Hepatic stellate cell (primary cell): ENCODE results near the gene CHFR.
"Not testable (repeated sequence)": the region's sequence is repeated elsewhere in the genome, so short reads cannot be mapped to it uniquely, and the experiment has no call there.

ENCODE experiments used
- DNase-seq: peaks from one replicate; pipeline ENCODE4 v3.0.0; 2011; ENCODE audit warnings: low spot score

CHFR gene

DNA sequence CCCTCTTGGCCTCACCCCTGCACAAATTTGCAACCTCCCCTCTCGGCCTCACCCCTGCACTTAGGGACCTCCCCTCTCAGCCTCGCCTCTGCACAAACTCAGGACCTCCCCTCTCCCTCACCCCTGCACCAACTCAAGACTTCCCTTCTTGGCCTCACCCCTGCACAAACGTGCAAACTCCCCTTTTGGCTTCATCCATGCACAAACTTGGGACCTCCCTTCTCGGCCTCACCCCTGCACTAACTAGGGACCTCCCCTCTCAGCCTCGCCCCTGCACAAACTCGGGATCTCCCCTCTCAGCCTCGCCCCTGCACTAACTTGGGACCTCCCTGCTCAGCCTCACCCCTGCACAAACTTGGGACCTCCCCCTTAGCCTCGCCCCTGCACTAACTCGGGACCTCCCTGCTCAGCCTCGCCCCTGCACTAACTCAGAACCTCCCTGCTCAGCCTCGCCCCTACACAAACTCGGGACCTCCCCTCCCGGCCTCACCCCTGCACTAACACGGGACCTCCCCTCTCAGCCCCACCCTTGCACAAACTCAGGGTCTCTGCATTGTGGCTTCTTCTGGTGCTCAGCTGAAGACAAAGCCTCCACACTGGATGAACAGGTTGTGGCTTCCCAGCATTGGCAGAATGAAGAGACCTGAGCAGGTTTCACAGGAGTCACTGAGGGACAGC lies 47.7 kb downstream of the CHFR start:
- DNase-seq: no peak

DNA sequence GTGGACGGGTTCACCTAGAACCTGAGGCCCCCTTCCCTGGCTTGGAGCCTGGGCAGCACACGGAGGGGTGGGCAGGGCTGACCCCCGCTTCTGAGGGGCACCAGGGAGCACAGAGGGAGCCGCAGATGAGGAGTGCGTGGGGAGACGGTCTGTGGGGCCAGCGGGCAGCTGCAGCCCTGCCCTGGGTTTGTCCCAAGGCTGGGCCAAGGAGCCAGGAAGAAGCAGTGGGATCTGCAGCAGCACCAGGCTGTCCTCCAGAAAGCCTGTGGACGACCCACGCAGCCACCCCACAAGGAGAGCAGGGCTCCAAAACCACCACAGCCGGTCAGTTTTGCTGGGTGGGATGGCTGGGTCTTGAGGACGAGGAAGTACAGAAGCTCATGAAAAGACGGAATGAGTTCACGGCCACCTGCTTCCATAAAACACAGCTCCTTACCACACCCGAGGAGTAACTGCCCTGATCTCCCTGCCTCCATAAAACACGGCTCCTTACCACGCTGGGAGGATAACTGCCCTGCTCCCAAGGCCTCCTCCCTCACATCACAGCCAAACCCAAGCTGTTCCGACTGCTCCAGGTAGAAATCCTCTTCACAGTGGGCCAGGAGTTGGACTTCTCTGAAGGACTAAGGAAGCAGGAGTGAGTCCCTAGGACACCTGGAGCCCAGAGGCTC lies 48.9 kb downstream of the CHFR start:
- DNase-seq: no peak

DNA sequence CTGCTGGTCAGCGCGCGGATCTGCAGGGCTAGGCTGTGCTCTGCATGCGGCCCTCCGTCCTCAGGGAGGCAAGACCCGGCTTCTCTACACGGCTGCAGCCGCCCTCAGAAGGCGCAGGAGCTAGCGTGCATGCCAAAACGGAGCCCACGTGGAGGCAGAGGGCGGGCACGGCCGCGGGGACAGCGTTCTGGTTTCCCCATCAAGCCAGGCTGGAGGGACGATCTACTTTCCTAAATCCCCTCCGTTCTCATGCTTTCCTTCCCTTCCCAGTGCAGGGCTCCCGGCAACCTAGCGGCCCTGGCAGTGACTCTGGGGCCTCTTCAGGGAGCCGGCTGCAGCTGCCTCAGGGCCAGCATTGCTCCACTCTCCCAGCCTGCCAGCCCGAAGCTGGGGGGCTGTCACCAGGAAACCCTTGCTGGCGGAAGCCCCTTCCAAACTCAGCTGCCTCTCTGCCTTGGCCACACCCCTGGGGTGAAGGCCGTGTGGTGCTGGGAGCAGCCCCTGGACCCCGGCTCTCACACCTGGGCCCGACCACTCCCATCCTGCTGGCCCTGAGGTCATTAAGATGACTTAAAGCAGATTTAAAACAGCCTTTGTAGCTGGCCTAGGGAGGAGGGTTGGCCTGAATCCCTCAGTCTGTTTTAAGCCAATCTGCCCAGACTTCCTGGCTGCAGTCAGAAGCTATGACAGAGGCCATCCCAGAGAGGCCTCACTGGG lies 49.6 kb downstream of the CHFR start:
- DNase-seq: no peak

DNA sequence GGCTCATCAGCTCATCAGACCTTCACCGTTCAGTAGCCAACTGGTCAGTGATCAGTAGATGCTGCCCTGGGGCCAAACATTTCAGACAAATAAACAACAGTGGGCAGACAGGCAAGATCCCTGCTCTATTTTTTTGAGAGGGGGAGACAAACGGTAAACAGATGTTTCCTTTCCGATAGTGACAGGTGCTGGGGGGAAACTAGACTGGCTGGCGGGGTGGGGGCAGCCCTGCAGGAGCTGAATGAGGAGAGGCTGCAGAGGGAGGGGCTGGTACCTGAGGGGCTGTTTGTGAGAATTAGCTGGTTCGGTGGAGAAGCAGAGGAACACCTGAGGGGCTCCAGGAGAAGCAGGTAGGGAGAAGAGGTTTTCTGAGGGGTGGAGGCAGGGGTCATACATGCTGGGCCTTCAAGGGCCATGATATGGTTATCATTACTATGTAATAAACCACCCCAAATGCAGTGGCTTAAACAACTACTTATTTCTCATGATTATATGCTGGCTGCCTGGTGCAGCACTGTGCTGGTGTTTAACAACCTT lies 50.5 kb downstream of the CHFR start:
- DNase-seq: no peak

DNA sequence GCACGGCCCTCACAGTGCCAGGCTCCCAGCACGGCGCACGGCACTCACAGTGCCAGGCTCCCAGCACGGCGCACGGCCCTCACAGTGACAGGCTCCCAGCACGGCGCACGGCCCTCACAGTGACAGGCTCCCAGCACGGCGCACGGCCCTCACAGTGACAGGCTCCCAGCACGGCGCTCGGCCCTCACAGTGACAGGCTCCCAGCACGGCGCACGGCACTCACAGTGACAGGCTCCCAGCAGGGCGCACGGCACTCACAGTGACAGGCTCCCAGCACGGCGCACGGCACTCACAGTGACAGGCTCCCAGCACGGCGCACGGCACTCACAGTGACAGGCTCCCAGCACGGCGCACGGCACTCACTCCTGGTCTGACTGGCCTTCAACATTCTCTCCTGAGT lies 51.2 kb downstream of the CHFR start:
- not testable (repeated sequence) for DNase-seq

DNA sequence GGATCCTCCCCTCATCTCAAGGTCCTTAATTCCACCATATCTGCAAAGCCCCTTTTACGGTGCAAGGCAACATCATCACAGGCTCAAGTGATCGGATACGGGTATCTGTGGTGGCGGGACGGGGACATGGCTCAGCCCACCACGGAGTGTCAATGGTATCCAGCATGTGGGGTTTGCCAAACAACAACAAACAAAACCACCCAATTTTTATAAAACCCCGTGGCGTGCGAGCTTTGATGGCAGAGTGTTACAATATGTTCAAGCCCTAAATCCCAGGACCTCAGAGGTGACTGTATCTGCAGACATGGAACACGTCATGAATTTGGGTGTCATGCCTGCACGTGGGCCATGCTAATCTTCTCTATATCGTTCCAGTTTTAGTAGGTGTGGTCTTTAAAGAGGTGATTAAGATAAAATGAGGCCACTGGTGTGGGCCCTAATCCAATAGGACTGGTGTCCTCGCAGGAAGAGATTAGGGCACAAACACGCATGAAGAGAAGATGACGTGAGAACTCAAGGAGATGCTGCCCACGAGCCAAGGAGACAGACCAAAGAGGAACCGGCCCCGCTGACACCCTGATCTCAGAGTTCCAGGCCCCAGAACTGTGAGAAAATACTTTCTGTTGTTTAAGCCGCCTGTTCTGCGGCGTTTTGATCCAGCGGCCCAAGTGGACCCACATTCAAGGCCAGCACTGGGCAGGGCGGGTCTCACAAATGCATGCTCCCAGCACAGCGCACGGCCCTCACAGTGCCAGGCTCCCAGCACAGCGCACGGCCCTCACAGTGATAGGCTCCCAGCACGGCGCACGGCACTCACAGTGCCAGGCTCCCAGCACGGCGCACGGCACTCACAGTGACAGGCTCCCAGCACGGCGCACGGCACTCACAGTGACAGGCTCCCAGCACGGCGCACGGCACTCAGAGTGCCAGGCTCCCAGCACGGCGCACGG lies 52.1 kb downstream of the CHFR start:
- no peak for DNase-seq

DNA sequence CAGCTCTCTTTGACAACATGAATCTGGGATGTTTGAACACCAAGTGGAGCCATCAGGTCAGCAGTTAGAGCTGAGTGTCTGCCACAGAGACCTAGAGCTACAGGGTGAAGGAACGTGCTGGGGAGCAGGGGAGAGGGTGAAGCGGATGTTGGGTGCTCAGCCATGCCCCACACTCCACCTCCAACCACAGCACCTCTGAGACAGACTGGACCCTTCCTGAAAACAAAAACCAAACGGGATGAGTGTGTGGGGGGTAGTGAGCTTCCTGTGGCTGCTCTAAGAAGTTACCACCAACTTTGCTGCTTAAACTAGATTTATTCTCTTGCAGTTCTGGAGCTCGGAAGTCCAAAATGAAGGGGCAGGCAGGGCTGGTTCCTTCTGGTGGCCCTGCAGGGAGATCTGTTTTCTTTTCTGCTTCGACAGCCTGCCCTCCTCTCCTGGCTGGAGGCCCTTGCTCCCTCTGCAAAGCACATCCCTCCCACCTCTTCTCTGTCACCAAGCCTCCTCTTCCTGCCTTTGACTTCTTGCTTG lies 53.2 kb downstream of the CHFR start:
- DNase-seq: no peak

DNA sequence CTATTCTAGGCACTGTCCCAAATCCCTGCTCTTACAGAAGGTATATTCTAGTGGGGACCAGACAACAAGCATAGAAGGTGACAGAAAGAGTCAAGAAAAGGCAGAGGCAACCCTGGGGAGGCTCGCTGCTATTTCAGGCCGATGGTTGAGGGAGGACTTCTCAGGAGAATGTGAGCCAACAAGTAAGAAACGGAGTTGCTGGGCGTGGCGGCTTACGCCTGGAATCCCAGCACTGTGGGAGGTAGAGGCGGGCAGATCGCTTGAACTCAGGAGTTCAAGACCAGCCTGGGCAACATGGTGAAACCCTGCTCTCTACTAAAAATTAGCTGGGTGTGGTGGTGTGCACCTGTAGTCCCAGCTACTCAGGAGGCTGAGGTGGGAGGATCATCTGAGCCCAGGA lies 54.1 kb downstream of the CHFR start:
- no peak for DNase-seq

DNA sequence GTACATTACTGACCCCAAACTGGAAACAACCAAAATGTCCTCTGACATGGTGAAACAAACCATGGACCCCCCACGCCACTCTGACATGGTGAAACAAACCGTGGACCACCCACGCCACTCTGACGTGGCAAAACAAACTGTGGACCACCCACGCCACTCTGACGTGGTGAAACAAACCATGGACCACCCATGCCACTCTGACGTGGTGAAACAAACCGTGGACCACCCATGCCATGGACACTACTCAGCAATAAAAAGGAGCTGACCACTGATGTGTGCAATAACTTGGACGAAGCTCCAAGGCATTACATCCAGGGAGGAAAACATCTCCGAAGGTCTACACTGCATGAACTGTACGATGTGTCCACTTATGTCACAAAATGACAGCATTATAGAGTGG lies 55.6 kb downstream of the CHFR start:
- DNase-seq: no peak

DNA sequence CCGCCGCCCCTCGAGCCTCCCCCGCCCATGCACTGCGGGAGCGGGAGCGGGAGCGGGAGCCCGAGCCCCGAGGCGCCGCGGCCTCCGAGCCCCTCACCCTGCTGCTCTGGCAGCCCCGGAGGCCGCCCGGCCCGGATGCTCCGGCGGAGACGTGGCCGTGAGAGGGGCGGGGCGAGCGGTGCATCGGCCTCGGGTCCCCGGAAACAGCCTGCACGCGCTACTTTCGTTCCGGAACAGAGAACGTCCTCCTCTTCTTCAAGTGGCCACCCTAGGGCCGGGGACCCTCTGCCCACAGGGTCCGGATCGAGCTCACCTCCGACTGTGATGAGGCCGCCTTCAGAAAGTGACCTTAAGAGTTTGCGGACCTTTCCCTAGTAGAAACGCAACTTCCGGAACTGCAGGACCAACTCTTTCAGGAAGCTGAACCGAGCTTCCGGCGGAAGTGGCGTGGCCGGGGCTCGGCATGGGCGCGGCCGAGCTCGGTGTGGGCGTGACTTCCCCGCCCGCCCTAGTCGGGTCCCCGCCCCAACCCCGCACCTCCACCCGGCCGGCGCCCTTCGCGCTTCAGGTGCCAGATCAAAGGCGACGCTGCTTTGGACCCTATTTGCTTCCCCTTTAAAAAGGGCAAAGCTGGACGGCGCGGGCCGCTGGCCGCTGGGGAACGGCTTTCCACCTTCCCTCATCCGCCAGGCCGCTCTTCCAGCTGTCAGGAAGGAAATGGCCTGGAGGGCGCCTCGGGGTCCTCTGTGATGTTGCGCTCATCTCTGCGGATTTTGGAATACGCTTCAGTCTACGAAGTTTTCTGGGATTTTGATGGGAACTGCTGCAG lies 58.5 kb downstream of the CHFR start, which contains the start of gene GOLGA3:
GOLGA3 (minus strand) TSS at position 164 of the 829 bp plus-strand sequence. CDS start 6,741 bp downstream, outside the sequence.
- DNase-seq: peak; percentile 98

DNA sequence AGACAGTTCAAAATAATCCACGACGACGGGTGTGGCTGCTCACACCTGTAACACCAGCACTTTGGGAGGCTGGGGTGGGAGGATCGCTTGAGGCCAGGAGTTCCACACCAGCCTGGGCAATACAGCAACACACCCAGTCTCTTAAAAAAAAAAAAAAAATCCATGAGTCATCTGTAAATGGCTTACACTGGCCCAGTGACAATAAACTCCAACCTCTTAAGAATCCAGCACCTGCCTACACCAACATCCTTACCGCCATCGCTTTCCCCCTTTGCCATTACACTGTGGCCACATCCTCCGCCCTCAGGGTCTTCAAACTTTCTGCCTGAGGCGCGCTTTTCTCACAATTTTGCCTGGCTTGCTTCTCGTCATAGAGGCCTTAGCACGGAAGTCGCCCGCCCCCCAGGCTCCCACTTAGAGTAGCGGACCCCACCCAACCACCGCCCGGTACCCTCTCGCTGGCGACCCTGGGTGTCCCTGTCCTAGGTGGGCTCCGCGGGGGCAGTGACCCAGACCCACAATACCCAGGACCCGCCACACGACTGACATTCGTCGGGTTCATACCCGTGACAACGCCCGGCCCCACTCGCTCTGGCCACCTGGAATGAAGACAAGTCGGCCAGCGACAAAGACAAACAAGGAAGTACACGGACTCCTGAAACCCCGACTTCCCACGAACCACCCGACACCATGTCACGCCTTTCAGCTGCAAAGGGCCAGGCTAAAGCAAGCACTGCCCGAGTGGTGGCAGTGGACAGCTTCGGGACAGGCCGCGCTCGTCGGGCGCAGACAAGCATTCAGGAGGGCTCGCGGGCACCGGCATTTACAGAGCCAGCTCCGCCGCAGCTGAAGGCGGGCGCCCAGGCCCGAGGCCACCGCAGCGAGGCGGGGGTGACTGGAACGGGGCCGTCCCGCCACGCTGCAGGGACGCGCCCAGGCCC lies 59.4 kb downstream of the CHFR start:
- DNase-seq: peak; percentile 74

DNA sequence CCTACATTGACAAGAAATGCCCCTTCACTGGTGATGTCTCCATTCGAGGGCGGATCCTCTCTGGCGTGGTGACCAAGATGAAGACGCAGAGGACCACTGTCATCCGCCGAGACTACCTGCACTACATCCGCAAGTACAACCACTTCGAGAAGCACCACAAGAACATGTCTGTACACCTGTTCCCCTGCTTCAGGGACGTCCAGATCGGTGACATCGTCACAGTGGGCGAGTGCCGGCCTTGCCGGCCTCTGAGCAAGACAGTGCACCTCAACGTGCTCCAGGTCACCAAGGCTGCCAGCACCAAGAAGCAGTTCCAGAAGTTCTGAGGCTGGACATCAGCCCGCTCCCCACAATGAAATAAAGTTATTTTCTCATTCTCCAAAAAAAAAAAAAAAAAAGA lies 61.5 kb downstream of the CHFR start:
- DNase-seq: no peak

DNA sequence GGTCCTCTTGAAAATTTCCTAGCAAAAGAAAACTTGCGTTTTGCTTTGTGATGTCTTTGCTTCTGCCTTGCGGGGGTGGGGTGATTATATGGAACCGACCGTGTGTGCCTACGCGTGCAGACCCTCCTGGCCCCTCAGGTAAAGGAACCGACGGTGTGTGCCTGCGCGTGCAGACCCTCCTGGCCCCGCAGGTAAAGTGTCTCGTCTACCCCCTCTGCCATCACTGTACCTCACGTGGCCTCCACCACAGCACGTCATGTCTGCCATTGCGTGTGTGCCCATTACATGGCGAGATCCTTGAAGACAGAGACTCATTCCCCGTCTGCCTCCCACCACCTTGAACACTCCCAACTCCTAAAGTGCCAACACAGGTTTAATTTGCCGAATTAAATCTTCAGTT lies 62.3 kb downstream of the CHFR start:
- DNase-seq: no peak

DNA sequence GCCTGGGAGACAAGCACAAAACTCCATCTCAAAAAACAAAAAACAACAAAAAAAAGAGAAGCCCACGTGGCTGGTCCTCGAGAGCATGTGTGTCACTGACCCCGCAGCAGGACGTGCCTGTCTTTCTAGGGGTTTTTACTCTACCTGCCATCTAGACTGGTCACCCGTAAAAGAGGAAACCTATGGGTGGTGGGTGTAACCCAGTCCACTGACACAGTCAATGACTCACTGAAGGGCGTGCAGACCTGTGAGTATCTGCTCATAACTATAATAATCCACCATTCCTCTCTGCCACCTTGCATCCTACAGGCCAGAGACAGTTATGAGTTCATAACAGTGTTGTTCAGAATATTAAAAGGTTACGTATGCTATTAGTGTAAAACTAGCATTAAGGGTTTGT lies 63.4 kb downstream of the CHFR start:
- no peak for DNase-seq

DNA sequence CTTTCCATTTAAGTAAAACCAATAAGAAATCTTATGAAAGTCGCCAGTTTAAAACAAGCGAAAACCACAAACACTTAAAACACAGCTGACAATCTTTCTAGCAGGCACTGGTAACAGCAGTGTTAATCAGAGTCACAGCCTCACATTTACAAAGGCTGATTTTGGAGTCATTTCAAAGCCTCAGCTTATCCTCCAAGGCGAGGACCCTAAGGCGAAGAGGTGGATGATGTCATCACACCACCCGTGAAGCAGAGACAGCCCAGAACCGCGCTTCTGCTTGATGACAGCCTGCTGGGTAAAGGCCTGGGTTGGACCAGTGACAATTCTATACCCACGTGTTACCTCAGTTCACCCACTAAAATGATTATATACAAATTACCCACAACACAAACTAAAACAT lies 68.8 kb downstream of the CHFR start:
- DNase-seq: no peak

DNA sequence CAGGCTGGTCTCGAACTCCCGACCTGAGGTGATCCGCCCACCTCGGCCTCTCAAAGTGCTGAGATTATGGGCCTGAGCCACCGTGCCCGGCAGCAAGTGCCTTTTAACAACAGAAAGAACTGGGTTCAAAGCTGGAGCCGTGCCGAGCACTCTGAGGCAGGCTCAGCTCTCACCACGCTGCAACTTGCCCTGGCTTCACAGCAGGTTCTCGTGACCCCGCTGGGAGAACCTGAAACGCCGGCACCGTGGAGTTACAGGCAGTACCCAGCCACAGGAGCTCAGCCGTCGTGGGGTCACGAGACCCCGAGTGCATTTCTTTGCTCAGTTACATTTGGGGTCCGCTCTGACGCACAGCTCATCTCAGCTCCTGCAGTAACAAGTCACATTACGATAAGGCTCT lies 73.2 kb downstream of the CHFR start:
- DNase-seq: no peak

DNA sequence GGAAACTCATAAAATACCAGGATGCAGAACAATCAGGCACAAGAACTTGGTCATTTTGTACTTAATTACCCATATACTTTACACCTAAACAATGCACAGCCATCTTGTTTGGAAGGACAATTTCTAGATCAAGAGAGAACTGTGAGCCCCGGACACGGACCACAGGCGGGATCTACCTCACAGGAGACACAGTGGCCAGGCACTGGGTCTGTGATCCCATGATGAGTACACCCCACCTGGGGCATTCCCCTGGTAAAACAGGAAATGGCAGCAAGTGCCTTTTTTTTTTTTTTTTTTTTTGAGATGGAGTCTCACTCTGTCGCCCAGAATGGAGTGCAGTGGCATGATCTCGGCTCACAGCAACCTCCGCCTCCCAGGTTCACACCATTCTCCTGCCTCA lies 74.0 kb downstream of the CHFR start:
- DNase-seq: no peak

DNA sequence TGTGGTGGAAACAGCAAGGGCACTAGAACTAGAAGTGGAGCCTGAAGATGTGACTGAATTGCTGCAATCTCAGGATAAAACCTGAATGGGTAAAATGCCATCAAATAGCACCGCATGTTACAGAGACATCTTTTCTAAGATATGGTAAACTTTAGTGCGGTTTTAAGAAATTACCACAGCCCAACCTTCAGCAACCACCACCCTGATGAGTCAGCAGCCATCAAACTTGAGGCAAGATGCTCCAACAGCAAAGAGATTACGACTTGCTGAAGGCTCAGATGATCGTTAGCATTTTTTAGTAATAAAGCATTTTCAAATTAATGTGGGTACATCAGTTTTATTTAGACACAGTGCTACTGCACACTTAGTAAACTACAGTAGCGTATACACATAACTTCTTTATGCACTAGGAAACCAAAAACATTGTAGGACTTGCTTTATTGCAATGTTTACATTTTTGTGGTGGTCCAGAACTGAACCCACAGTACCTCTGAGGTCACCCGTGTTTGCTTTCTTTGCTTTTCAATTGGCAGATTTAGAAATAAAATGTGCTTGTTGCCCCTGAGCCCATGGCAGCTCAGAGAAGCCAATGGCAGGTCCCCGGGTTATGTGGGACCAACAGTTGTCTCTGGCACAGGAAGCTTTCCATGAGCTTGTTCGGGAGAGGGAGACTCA lies 74.6 kb downstream of the CHFR start:
- peak; percentile 47 for DNase-seq

DNA sequence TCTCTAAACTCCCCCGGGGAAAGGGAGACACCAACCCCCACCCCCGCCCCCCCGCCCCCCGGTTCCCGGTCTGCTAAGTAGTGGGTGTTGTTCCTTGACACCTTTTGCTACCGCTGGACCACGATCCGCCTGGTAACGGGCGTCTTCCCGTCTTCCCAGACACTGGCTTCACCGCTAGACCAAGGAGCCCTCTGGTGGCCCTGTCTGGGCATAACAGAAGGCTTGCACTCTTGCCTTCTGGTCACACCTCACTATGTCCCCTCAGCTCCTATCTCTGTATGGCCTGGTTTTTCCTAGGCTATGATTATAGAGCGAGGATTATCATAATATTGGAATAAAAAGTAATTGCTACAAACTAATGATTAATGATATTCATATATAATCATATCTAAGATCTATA lies 78.0 kb downstream of the CHFR start:
- DNase-seq: not testable (repeated sequence)
